Neural cell (in vitro differentiated cells): ENCODE measurements around the gene AASS. TPM values are rescaled to one million over a fixed set of nuclear protein-coding genes. Genes with fewer than 3 reads are reported as not detected.

Experiments
- H2AFZ ChIP-seq: fragments of 200-600, 300-800 bp; sonication (generic), shearing (Covaris generic); 2 replicates; pipeline ENCODE4 v1.6.0; 2014; ENCODE audit warnings: low read depth, mild to moderate bottlenecking, antibody characterized with exemption, low read length, moderate library complexity
- H3F3A ChIP-seq: fragments of 200-600 bp; shearing (Covaris generic); 2 replicates; pipeline ENCODE4 v1.6.1; 2016; ENCODE audit warnings: mild to moderate bottlenecking, moderate library complexity, mixed read lengths, antibody characterized with exemption, low read length; ENCODE audit not compliant: insufficient read depth, poor library complexity, severe bottlenecking
- H3K27ac ChIP-seq: fragments of 200-600, 300-800 bp; sonication (generic), shearing (Covaris generic); 2 replicates; pipeline ENCODE4 v1.5.1; 2014; ENCODE audit warnings: mild to moderate bottlenecking, low read length, moderate library complexity
- H3K27me3 ChIP-seq: fragments of 300-800, 200-600 bp; sonication (generic), shearing (Covaris generic); 2 replicates; pipeline ENCODE4 v1.6.0; 2014; ENCODE audit warnings: mild to moderate bottlenecking, low read depth, low read length, moderate library complexity; ENCODE audit not compliant: insufficient read depth
- H3K36me3 ChIP-seq: fragments of 300-800, 200-600 bp; sonication (generic), shearing (Covaris generic); 2 replicates; pipeline ENCODE4 v1.5.1; 2014; ENCODE audit warnings: mild to moderate bottlenecking, antibody characterized with exemption, low read length, moderate library complexity; ENCODE audit not compliant: insufficient read depth
- H3K4me2 ChIP-seq: fragments of 300-800, 200-600 bp; sonication (generic), shearing (Covaris generic); 2 replicates; pipeline ENCODE4 v1.6.0; 2014; ENCODE audit warnings: mild to moderate bottlenecking, low read length
- H3K4me3 ChIP-seq: fragments of 300-800, 200-600 bp; sonication (generic), shearing (Covaris generic); 2 replicates; pipeline ENCODE4 v1.5.1; 2014; ENCODE audit warnings: mild to moderate bottlenecking, low read length, moderate library complexity
- H3K79me2 ChIP-seq: fragments of 200-600 bp; shearing (Covaris generic); replicated peaks from 2 replicates; pipeline ENCODE4 v1.6.0; 2014; ENCODE audit warnings: mild to moderate bottlenecking, low read length, moderate library complexity; ENCODE audit not compliant: insufficient read depth
- H3K9ac ChIP-seq: fragments of 300-800, 200-600 bp; sonication (generic), shearing (Covaris generic); 2 replicates; pipeline ENCODE4 v1.6.1; 2016; ENCODE audit warnings: mild to moderate bottlenecking, low read length, mixed read lengths
- H3K9me2 ChIP-seq: fragments of 200-600 bp; shearing (Covaris generic); 2 replicates; pipeline ENCODE4 v1.6.1; 2016; ENCODE audit warnings: mild to moderate bottlenecking, low read length, mixed read lengths; ENCODE audit not compliant: insufficient read depth
- H3K9me3 ChIP-seq: fragments of 200-600, 300-800 bp; sonication (generic), shearing (Covaris generic); 2 replicates; pipeline ENCODE4 v1.6.1; 2016; ENCODE audit warnings: mild to moderate bottlenecking, mixed run types, low read length, moderate library complexity, mixed read lengths
- H4K20me1 ChIP-seq: fragments of 200-600 bp; shearing (Covaris generic); 2 replicates; pipeline ENCODE4 v1.6.1; 2016; ENCODE audit warnings: mild to moderate bottlenecking, mixed run types; ENCODE audit not compliant: insufficient read depth
- EP300 ChIP-seq: fragments of 450-650 bp; conservative IDR thresholded peaks from 2 replicates; pipeline ENCODE4 v1.6.1; 2014; ENCODE audit warnings: antibody characterized with exemption, mild to moderate bottlenecking, moderate library complexity; ENCODE audit not compliant: poor library complexity, severe bottlenecking
- EZH2 ChIP-seq: fragments of 200-600, 300-800 bp; shearing (Covaris generic), sonication (generic); IDR thresholded peaks from 2 replicates; pipeline ENCODE4 v1.6.1; 2014; ENCODE audit warnings: antibody characterized with exemption, low read length, borderline replicate concordance, mild to moderate bottlenecking; ENCODE audit not compliant: insufficient read depth, poor library complexity, severe bottlenecking
- MXI1 ChIP-seq: fragments of 450-650 bp; conservative IDR thresholded peaks from 2 replicates; pipeline ENCODE4 v1.6.1; 2014; ENCODE audit warnings: antibody characterized with exemption, mild to moderate bottlenecking; ENCODE audit not compliant: poor library complexity, severe bottlenecking
- POLR2AphosphoS5 ChIP-seq: IDR thresholded peaks from 2 replicates; pipeline ENCODE4 v1.6.1; 2012
- RAD21 ChIP-seq: fragments of 450-650 bp; conservative IDR thresholded peaks from 2 replicates; pipeline ENCODE4 v1.6.1; 2014; ENCODE audit warnings: antibody characterized with exemption, mild to moderate bottlenecking, moderate library complexity
- SMC3 ChIP-seq: fragments of 450-650 bp; conservative IDR thresholded peaks from 2 replicates; pipeline ENCODE4 v1.6.1; 2014; ENCODE audit warnings: antibody characterized with exemption, mild to moderate bottlenecking, moderate library complexity; ENCODE audit not compliant: poor library complexity
- TAF1 ChIP-seq: IDR thresholded peaks from 2 replicates; pipeline ENCODE4 v1.6.1; 2012; ENCODE audit warnings: low read depth
- polyA minus RNA-seq: library from RNA; depleted of rRNA, polyadenylated mRNA; stranded (reverse); fragments of >200 nt; gene quantifications from 2 replicates; pipeline ENCODE4 v1.2.3, GENCODE V29; 2014
- polyA plus RNA-seq: library from polyadenylated mRNA; depleted of rRNA; stranded (reverse); fragments of >200 nt; gene quantifications from 2 replicates; pipeline ENCODE4 v1.2.3, GENCODE V29; 2014
- TF ChIP-seq, protein P1 (sequence below): IDR thresholded peaks from 2 replicates; pipeline ENCODE4 v1.6.1; 2012; ENCODE audit warnings: borderline replicate concordance
- TF ChIP-seq, protein P2 (sequence below): fragments of 450-650 bp; IDR thresholded peaks from 2 replicates; pipeline ENCODE4 v1.5.1; 2014; ENCODE audit warnings: antibody characterized with exemption, mild to moderate bottlenecking, moderate library complexity; ENCODE audit not compliant: poor library complexity, severe bottlenecking

Gene AASS
- polyA plus RNA-seq (9.7 and 12.5 TPM in 2 replicates), polyA minus RNA-seq (16.4 and 18.5 TPM in 2 replicates)

DNA sequence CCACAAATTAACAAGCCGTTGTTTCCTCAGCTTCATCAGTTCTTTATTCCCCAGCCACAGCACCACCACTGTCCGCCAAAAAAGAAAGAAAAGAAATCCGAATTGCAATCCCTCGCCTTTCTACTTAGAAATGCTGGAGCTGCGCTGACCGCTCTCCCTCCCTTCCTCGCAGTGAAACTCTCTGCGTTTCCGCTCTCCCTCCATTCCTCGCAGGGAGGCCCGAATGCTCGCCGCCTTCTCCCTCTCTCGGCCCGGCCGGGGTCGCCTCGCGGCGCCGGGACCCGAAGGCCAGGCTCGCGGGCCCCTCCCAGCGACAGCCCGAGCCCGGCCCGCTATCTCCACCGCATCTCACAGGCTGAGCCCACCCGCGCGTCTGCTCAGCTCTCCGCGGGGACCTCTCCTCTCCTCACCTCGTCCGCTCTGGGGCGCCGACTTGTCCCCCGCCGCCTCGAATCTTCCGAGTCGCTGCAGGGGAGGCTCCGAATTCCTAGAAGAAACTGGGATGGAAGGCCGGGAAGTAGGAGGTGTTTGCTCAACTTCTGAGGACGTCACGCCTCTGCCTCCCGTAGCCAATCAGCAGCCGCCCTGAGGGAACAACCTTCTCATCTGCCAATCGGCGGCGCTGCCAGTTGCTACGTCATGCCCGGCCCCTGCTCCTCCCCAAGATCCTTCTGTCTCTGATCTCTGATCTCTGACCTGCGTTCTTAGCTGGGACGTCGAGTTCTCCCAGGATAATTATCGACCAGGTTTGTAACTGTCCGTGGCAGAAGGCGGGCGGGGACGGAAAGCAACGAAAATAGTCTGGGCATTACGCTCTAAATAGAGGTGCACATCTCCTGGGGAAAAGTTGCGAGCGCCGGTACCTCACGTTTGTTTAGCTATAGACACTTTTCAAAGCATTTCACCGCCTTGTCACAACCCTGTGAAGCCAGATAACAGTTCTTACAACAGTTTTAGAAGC is at the start of gene AASS:
AASS (minus strand) TSS at position 499 of the 961 bp plus-strand sequence. CDS start 10,523 bp downstream, outside the sequence.
- no peaks in the 10 kb centered on the region for H3K9me3 ChIP-seq
- H4K20me1 ChIP-seq, result no peaks in the 10 kb centered on the region
- H3K36me3 ChIP-seq, result no peaks in the 10 kb centered on the region
- TF ChIP-seq, protein P1, sequence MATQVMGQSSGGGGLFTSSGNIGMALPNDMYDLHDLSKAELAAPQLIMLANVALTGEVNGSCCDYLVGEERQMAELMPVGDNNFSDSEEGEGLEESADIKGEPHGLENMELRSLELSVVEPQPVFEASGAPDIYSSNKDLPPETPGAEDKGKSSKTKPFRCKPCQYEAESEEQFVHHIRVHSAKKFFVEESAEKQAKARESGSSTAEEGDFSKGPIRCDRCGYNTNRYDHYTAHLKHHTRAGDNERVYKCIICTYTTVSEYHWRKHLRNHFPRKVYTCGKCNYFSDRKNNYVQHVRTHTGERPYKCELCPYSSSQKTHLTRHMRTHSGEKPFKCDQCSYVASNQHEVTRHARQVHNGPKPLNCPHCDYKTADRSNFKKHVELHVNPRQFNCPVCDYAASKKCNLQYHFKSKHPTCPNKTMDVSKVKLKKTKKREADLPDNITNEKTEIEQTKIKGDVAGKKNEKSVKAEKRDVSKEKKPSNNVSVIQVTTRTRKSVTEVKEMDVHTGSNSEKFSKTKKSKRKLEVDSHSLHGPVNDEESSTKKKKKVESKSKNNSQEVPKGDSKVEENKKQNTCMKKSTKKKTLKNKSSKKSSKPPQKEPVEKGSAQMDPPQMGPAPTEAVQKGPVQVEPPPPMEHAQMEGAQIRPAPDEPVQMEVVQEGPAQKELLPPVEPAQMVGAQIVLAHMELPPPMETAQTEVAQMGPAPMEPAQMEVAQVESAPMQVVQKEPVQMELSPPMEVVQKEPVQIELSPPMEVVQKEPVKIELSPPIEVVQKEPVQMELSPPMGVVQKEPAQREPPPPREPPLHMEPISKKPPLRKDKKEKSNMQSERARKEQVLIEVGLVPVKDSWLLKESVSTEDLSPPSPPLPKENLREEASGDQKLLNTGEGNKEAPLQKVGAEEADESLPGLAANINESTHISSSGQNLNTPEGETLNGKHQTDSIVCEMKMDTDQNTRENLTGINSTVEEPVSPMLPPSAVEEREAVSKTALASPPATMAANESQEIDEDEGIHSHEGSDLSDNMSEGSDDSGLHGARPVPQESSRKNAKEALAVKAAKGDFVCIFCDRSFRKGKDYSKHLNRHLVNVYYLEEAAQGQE, result peak; percentile 71
- no peak for TF ChIP-seq TAF1
- no peak for TF ChIP-seq POLR2AphosphoS5
- TF ChIP-seq RAD21, result no peak
- TF ChIP-seq EZH2, result no peak
- TF ChIP-seq MXI1, result peak; percentile 43
- peak; percentile 15 for TF ChIP-seq EP300
- TF ChIP-seq, protein P2, sequence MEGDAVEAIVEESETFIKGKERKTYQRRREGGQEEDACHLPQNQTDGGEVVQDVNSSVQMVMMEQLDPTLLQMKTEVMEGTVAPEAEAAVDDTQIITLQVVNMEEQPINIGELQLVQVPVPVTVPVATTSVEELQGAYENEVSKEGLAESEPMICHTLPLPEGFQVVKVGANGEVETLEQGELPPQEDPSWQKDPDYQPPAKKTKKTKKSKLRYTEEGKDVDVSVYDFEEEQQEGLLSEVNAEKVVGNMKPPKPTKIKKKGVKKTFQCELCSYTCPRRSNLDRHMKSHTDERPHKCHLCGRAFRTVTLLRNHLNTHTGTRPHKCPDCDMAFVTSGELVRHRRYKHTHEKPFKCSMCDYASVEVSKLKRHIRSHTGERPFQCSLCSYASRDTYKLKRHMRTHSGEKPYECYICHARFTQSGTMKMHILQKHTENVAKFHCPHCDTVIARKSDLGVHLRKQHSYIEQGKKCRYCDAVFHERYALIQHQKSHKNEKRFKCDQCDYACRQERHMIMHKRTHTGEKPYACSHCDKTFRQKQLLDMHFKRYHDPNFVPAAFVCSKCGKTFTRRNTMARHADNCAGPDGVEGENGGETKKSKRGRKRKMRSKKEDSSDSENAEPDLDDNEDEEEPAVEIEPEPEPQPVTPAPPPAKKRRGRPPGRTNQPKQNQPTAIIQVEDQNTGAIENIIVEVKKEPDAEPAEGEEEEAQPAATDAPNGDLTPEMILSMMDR, result no peak
- no peak for TF ChIP-seq SMC3
- H3F3A ChIP-seq, result no peaks in the 10 kb centered on the region
- H2AFZ ChIP-seq, result peak within 1 kb of the TSS; percentile 36
- no peaks in the 10 kb centered on the region for H3K9me2 ChIP-seq
- peak within 1 kb of the TSS; percentile 99 for H3K4me2 ChIP-seq
- H3K4me3 ChIP-seq, result peak within 1 kb of the TSS; percentile 84
- peak within 1 kb of the TSS; percentile 51 for H3K9ac ChIP-seq
- peaks cover 43% of the 10 kb centered on the region for H3K79me2 ChIP-seq
- H3K27me3 ChIP-seq, result no peaks in the 10 kb centered on the region
- H3K27ac ChIP-seq, result no peak within 1 kb of the TSS

DNA sequence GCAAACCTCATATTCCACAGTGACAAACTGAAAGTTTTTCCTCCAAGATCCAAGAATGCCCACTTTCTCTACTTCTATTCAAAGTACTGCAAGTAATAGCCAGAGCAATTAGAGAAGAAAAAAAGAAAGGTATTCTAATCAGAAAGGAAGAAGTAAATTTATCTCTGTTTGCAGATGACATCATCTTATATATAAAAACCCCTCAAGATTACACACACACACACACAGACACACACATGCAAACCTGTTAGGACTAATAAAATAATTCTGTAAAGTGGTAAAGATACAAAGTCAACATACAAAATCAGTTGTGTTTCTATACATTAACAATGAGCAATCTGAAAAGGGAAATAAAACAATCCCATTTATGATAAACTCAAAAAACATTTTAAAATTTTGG is 44.7 kb upstream of the AASS start:
- Histone ChIP-seq H3K9me2 (no peaks in the 10 kb centered on the region), H4K20me1 (no peaks in the 10 kb centered on the region), H3K4me2 (no peak overlapping the region), H3K27ac (no peak overlapping the region), H3K9ac (no peak overlapping the region), H3K79me2 (no peaks in the 10 kb centered on the region), H2AFZ (no peak overlapping the region), H3F3A (no peaks in the 10 kb centered on the region), H3K9me3 (no peaks in the 10 kb centered on the region), H3K27me3 (no peaks in the 10 kb centered on the region), H3K36me3 (no peaks in the 10 kb centered on the region), H3K4me3 (no peak overlapping the region)
- TF ChIP-seq MXI1, result no peak
- TF ChIP-seq TAF1, result no peak
- TF ChIP-seq, protein P2, result no peak
- TF ChIP-seq POLR2AphosphoS5, result no peak
- TF ChIP-seq EZH2, result no peak
- TF ChIP-seq EP300, result no peak
- TF ChIP-seq RAD21, result no peak
- TF ChIP-seq SMC3, result no peak
- TF ChIP-seq, protein P1, result no peak
